Cardiac fibroblast (primary cell): ENCODE measurements around the gene NMNAT2.
"Not testable (repeated sequence)": the region's sequence is repeated elsewhere in the genome, so short reads cannot be mapped to it uniquely, and the experiment has no call there.

ENCODE experiments used
- DNase-seq, 2 donors: peaks; one replicate each; pipeline versions ENCODE4 v3.0.0 to v3.0.0-alpha.2; 2010; ENCODE audit warnings: low read depth in 2 of 2
- H3K4me3 ChIP-seq, 2 donors: replicated peaks in 1 of 2; 1 replicate in 1 of 2; 2 replicates in 1 of 2; pipeline ENCODE4 v1.5.1; 2011; ENCODE audit warnings: low read depth in 2 of 2, low read length in 2 of 2, mild to moderate bottlenecking in 2 of 2, moderate library complexity in 1 of 2
- TF ChIP-seq, protein P1 (sequence below): IDR thresholded peaks from one replicate; pipeline ENCODE4 v1.5.1; 2011; ENCODE audit warnings: low read depth, mild to moderate bottlenecking, low read length, inconsistent platforms

NMNAT2 gene

DNA sequence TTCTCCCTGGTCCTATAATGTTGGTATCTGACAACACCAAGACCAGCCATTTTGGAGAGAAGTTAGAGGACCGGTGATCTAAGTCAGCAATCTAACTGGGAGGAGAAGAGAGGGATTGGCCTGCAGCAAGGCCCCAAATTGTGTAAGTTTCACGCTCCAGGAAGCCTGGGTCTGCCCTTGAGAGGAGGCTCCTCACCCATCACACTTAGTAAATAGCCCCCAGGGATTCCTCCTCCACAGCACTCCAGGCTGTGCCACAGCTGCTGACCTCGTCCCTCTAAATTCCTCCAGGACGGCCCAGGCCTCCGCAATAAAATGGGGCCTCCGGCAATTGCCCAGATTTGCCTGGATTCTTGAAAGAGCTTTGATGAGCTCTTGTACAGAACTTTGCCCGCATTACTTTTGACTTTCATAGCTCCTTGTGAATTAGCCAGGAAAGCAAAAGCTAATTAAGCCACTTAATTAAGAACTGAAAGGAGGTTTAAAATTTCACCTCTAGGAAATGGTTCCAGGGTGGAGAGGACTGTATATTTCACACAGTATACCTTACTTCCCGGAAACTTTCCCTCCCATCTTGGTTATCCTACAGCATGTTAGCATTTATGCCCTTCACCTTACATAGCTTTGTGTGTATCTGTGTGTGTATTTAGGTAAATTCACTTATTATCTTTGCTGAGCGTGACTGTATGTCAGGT is 141.6 kb downstream of the NMNAT2 start:
- peak in 1 of 2 donors; percentile 13 for DNase-seq
- no peak overlapping the region for H3K4me3 ChIP-seq
- TF ChIP-seq, protein P1, sequence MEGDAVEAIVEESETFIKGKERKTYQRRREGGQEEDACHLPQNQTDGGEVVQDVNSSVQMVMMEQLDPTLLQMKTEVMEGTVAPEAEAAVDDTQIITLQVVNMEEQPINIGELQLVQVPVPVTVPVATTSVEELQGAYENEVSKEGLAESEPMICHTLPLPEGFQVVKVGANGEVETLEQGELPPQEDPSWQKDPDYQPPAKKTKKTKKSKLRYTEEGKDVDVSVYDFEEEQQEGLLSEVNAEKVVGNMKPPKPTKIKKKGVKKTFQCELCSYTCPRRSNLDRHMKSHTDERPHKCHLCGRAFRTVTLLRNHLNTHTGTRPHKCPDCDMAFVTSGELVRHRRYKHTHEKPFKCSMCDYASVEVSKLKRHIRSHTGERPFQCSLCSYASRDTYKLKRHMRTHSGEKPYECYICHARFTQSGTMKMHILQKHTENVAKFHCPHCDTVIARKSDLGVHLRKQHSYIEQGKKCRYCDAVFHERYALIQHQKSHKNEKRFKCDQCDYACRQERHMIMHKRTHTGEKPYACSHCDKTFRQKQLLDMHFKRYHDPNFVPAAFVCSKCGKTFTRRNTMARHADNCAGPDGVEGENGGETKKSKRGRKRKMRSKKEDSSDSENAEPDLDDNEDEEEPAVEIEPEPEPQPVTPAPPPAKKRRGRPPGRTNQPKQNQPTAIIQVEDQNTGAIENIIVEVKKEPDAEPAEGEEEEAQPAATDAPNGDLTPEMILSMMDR: no peak

DNA sequence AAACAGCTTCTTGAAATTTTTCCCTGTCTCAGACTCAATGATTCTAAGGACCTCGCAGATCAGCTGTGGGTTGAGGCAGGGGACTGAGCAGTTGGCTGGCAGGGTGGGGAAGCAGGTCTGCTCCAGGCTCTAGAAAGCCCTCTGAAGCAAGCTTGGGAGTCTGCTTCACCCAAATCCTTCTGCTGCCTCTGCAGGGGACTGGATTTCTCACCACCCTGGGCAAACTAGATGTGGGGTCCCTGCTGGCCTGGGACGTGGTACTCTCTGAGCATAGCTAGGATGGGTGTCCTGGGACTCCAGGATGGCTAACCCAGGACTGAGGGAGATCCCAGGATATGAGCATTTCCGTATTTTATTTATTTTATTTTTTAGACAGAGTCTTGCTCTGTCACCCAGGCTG is 142.9 kb downstream of the NMNAT2 start:
- TF ChIP-seq, protein P1: no peak
- no peak for DNase-seq
- H3K4me3 ChIP-seq: no peak overlapping the region

DNA sequence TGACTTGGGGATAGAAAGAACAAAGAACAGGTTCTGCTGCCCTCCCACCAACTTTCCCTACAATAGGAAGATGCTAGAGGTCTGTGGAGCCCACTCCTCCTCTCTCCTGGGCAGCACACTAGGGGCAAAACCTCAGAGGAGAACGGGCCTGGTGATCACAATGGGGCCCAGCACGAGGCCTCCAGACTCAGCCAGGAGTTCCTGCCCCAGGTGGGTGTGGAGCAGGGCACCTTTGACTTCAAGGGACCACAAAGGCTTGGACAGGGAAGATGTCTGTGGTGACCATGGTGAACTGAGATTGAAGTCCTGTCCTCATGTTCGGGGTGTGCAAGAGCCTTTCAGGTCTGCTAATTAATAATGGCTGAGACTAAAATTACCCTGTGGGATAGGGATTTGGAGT is 143.3 kb downstream of the NMNAT2 start:
- H3K4me3 ChIP-seq: no peak overlapping the region
- no peak for DNase-seq
- TF ChIP-seq, protein P1: no peak

DNA sequence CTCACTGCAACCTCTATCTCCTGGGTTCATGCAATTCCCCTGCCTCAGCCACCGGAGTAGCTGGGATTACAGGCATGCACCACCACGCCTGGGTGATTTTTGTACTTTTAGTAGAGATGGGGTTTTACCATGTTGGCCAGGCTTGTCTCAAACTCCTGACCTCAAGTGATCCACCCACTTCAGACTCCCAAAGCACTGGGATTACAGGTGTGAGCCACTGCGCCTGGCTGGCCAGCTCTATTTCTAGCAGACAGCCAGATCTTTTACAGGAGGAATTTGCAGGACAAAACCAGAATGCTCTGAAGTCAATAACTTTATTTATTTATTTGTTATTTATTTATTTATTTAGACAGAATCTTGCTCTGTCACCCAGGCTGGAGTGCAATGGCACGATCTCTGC is 144.2 kb downstream of the NMNAT2 start:
- DNase-seq, H3K4me3 ChIP-seq: not testable (repeated sequence)

DNA sequence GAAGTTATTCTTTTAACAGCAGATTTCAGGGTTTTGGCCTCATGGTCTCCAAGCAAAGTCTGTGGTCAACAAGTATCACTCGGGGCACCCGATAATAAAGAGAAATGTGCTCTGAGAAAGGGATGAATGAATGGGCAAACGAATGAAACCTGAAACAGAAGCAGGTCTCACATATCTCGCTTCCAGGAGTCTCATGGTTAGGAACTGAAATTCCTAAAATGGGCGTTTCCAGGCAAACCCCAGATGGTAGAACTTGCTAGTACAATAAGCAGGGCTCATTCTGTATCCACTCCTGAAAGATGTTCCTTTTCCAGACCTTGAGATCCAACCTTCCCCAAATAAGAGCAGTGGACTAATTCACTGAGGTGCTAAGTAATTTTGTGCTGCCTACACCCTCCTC is 144.9 kb downstream of the NMNAT2 start:
- no peak overlapping the region for H3K4me3 ChIP-seq

DNA sequence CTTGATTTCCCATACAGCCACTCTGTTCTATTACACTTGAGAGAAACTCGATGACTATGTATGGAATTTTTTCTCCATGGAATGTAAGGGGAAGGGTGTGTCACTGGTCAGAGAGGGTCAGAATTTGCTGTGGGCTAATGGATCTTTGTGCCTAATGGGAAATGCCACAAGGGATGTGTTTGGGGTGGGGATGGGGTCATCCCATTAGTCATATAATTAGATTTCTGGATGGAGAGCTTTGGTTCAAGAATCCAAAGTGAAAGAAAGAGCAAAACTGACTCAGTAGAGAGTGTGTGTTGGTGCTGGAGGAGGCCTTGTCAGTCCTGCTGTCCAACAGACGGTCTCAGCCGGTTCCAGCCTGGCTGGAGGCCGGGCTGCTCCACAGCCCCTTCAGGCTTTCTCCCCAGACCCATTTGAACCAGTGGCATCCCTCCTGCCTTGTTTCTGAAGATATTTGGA is 145.8 kb downstream of the NMNAT2 start:
- DNase-seq: peak; percentile 79 to 87
- H3K4me3 ChIP-seq: no peak overlapping the region
- TF ChIP-seq, protein P1: no peak

More for the DNA sequence above, 144.9 kb downstream of the NMNAT2 start:
- DNase-seq: peak; percentile 34 to 49
- TF ChIP-seq, protein P1: no peak

DNA sequence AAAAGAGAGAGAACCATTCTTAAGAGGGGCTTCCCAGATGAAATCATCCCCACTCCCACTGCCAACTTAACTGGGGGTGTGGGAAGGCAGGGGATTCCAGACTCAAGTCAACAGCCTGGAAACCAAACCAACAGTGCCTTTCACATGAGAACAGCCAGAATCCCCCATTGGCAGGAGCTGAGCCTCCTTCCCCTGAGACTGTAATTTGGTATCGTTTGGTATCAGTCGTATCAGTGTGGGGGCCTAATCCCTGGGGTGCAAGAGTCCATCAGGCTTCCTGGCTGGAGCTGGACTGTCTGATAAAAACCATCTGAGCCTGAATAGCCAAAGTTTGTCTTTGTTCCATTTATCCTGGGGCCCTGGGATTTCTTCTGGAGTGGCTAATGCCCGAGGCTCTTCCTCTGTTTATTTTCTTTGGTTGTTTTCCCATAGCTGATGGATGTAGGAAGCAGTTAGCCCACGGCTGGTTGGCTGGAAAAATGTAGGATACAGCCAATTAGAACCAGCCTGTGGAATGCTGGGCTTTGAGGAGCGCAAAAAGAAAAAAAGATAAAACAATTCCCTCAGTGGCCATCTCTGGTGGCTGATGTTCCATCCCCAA is 147.5 kb downstream of the NMNAT2 start:
- peak; percentile 77 to 91 for DNase-seq
- TF ChIP-seq, protein P1: no peak

More for the DNA sequence above, 147.5 kb downstream of the NMNAT2 start:
- no peak overlapping the region for H3K4me3 ChIP-seq
